Ovary (tissue), 9 donors: Measurements from ENCODE around the gene TOB1. TPM values are rescaled to one million over a fixed set of nuclear protein-coding genes. Genes with fewer than 3 reads are reported as not detected.

ENCODE experiments used
- DNase-seq, 5 donors: peaks; one replicate each; pipeline ENCODE4 v3.0.0-alpha.2; 2019 to 2020
- H3K27ac ChIP-seq, 2 donors: fragments of 200-600 bp; one replicate each; pipeline versions ENCODE4 v1.5.1 to v1.8.0; 2019 to 2022
- H3K27me3 ChIP-seq: fragments of 200-600 bp; one replicate; pipeline ENCODE4 v1.8.0; 2022
- H3K36me3 ChIP-seq: fragments of 200-600 bp; sonication (generic); one replicate; pipeline ENCODE4 v1.5.1; 2019
- H3K4me1 ChIP-seq: one replicate; pipeline ENCODE4 v1.8.1; 2013; ENCODE audit warnings: mild to moderate bottlenecking, moderate library complexity; ENCODE audit not compliant: insufficient read depth
- H3K4me3 ChIP-seq: fragments of 200-600 bp; sonication (generic); one replicate; pipeline ENCODE4 v1.5.1; 2017
- H3K9me3 ChIP-seq, 2 donors: fragments of 200-600 bp in 1 of 2; sonication (generic) in 1 of 2; one replicate each; pipeline versions ENCODE4 v1.5.1 to v1.8.1; 2013 to 2019; ENCODE audit warnings: mild to moderate bottlenecking in 1 of 2, moderate library complexity in 1 of 2
- CTCF ChIP-seq, 3 donors: fragments of 450-650 bp in 2 of 3; fragments of 200-600 bp in 1 of 3; IDR thresholded peaks; one replicate each; pipeline versions ENCODE4 v1.5.1 to v1.8.0; 2016 to 2022; ENCODE audit warnings: antibody characterized with exemption in 3 of 3, mild to moderate bottlenecking in 1 of 3
- EP300 ChIP-seq: sonication (generic); formaldehyde crosslinking; IDR thresholded peaks from one replicate; pipeline ENCODE4 v1.6.1; 2017; ENCODE audit warnings: antibody characterized with exemption
- POLR2A ChIP-seq: fragments of 450-650 bp; IDR thresholded peaks from one replicate; pipeline ENCODE4 v1.6.1; 2017; ENCODE audit warnings: antibody characterized with exemption, mild to moderate bottlenecking, moderate library complexity
- WGBS, 3 donors: extraction: QIAGEN DNeasy Blood & Tissue Kit in 1 of 3; methylation state at CpG; one replicate each; pipeline versions ENCODE4 v1.1.5 to v1.1.7; 2013 to 2017; 5-methylcytosine and 5-hydroxymethylcytosine counted together
- intact Hi-C, 4 donors: fragments of 100-400 bp; cut with DNase I; formaldehyde crosslinking; loops; one replicate each; pipeline versions ENCODE4 v1.11.0 to v1.15.1; 2022 to 2023
- polyA plus RNA-seq, 2 donors: library from polyadenylated mRNA; stranded (reverse); fragments of 200-250 nt in 1 of 2; fragments of 350-450 nt in 1 of 2; fragmentation: Illumina TruSeq in 1 of 2; extraction: RNeasy Lipid Tissue Mini Kit (QIAGEN cat#74804) in 1 of 2; gene quantifications; one replicate each; pipeline ENCODE4 v1.2.3, GENCODE V29; 2013 to 2014
- total RNA-seq, 7 donors: library from RNA; depleted of rRNA in 2 of 7; stranded (reverse); fragments of >200 nt in 2 of 7; fragmentation: NEBNext Ultra II Directional in 3 of 7; extraction: Animal tissue kit (Norgen Biotek cat#: 25700) in 3 of 7; gene quantifications; one replicate each; pipeline versions ENCODE4 v1.1.0 to v1.2.4, GENCODE V29; 2016 to 2023
- donor health status: DM: no; HTN: no; CAD: no; lungs with moderate emphysema.
- donor health status: DM: no; HTN: no; CAD: no.
- donor health status: Bipolar disorder and iron deficiency.
- donor health status: DM: yes; HTN: yes; CAD: no.
- donor health status: DM: no; HTN: no; CAD: no.
- donor health status: DM: yes; HTN: yes; CAD: no.

Gene TOB1
- total and polyA plus RNA-seq, 9 donors = 19.6 to 150 (median 72.1) TPM

- WGBS, 3 donors = 96 to 99% (median 97%) methylated on average over 4 of the region's 4 CpGs
- H3K9me3 ChIP-seq = no peaks in the 10 kb centered on the region
- no peaks in the 10 kb centered on the region for H3K27me3 ChIP-seq
- H3K4me1 ChIP-seq = no peaks in the 10 kb centered on the region
- TF ChIP-seq EP300 = no peak
- TF ChIP-seq POLR2A = no peak
- no peak for TF ChIP-seq CTCF (IDR thresholded peaks at IDR 0.05)
- H3K36me3 ChIP-seq = no peaks in the 10 kb centered on the region
- H3K4me3 ChIP-seq = no peak overlapping the region
- DNase-seq = no peak
- H3K27ac ChIP-seq = no peak overlapping the region
- intact Hi-C loops = loop anchor here in 1 of 4 donors (10.0 kb wide), 2 partner anchors 277 to 363 kb away; partner anchors contain the start of gene SPAG9
Observed at GRCh38 chr17:50847566-50847965, 18.6 kb downstream of the TOB1 start.

- H3K36me3 ChIP-seq = no peaks in the 10 kb centered on the region
- no peak for TF ChIP-seq EP300
- TF ChIP-seq POLR2A = no peak
- no peak for TF ChIP-seq CTCF (IDR thresholded peaks at IDR 0.05)
- H3K27me3 ChIP-seq = no peaks in the 10 kb centered on the region
- WGBS, 3 donors = 78 to 84% (median 80%) methylated on average over 12 of the region's 12 CpGs
- no peaks in the 10 kb centered on the region for H3K4me1 ChIP-seq
- H3K27ac ChIP-seq = no peak overlapping the region
- H3K4me3 ChIP-seq = no peak overlapping the region
- intact Hi-C loops = loop anchor here in 1 of 4 donors (10.0 kb wide), 2 partner anchors 279 to 361 kb away; partner anchors contain the start of gene SPAG9
- peak in 1 of 5 donors; percentile 16 for DNase-seq
- no peaks in the 10 kb centered on the region for H3K9me3 ChIP-seq
Observed at GRCh38 chr17:50845240-50846147, 20.7 kb downstream of the TOB1 start.

GRCh38 chr17:50844117-50844700, 21.9 kb downstream of the TOB1 start:
- TF ChIP-seq EP300 (no peak), CTCF (IDR thresholded peaks at IDR 0.05) (no peak), POLR2A (no peak)
- H3K27me3 ChIP-seq = no peaks in the 10 kb centered on the region
- no peak overlapping the region for H3K27ac ChIP-seq
- no peaks in the 10 kb centered on the region for H3K9me3 ChIP-seq
- no peak overlapping the region for H3K4me3 ChIP-seq
- intact Hi-C loops = loop anchor here in 2 of 4 donors (5.0 to 10.0 kb wide), 5 partner anchors 57 to 359 kb away; partner anchors contain the start of genes SPAG9 (in 1 of the 2) and SPATA20 (in 1 of the 2)
- WGBS, 3 donors = 88 to 91% (median 89%) methylated on average over 14 of the region's 14 CpGs
- H3K36me3 ChIP-seq = no peaks in the 10 kb centered on the region
- no peaks in the 10 kb centered on the region for H3K4me1 ChIP-seq
- peak in 1 of 5 donors; percentile 21 for DNase-seq

- peak in 1 of 5 donors; percentile 19 for DNase-seq
- WGBS, 3 donors = 82 to 86% (median 83%) methylated on average over 16 of the region's 16 CpGs
Observed at GRCh38 chr17:50843150-50843905, 22.8 kb downstream of the TOB1 start.

More at GRCh38 chr17:50843150-50843905, 22.8 kb downstream of the TOB1 start:
- Histone ChIP-seq H3K4me1 (no peaks in the 10 kb centered on the region), H3K9me3 (no peaks in the 10 kb centered on the region), H3K36me3 (no peaks in the 10 kb centered on the region), H3K4me3 (no peak overlapping the region), H3K27ac (no peak overlapping the region), H3K27me3 (no peaks in the 10 kb centered on the region)
- TF ChIP-seq CTCF (IDR thresholded peaks at IDR 0.05) (no peak), EP300 (no peak), POLR2A (no peak)
- intact Hi-C loops = loop anchor here in 3 of 4 donors (2.0 to 10.0 kb wide), 6 partner anchors 56 to 359 kb away; partner anchors contain the start of genes SPAG9 (in 1 of the 3) and SPATA20 (in 1 of the 3)
